BLaER1 (cell line): ENCODE results near the gene DDIT3.

Experiments used
- H3K27ac ChIP-seq: shearing (Covaris generic); formaldehyde crosslinking; 2 replicates; pipeline ENCODE4 v1.8.1; 2022
- H3K27me3 ChIP-seq: shearing (Covaris generic); formaldehyde crosslinking; 2 replicates; pipeline ENCODE4 v1.8.1; 2022
- H3K36me3 ChIP-seq: shearing (Covaris generic); formaldehyde crosslinking; 2 replicates; pipeline ENCODE4 v1.8.1; 2022
- H3K4me1 ChIP-seq: shearing (Covaris generic); formaldehyde crosslinking; 2 replicates; pipeline ENCODE4 v1.8.1; 2022
- H3K4me2 ChIP-seq: shearing (Covaris generic); formaldehyde crosslinking; 2 replicates; pipeline ENCODE4 v1.8.1; 2022
- H3K4me3 ChIP-seq: shearing (Covaris generic); formaldehyde crosslinking; 2 replicates; pipeline ENCODE4 v1.8.1; 2022
- H3K9ac ChIP-seq: shearing (Covaris generic); formaldehyde crosslinking; 2 replicates; pipeline ENCODE4 v1.8.1; 2022
- H3K9me3 ChIP-seq: shearing (Covaris generic); formaldehyde crosslinking; 2 replicates; pipeline ENCODE4 v1.8.1; 2022
- H4K20me1 ChIP-seq: shearing (Covaris generic); formaldehyde crosslinking; 2 replicates; pipeline ENCODE4 v1.8.1; 2022
- Cebpa-rat ChIP-seq: shearing (Covaris generic); IDR thresholded peaks from 2 replicates; pipeline ENCODE4 v1.8.1; 2022

DDIT3 gene

DNA sequence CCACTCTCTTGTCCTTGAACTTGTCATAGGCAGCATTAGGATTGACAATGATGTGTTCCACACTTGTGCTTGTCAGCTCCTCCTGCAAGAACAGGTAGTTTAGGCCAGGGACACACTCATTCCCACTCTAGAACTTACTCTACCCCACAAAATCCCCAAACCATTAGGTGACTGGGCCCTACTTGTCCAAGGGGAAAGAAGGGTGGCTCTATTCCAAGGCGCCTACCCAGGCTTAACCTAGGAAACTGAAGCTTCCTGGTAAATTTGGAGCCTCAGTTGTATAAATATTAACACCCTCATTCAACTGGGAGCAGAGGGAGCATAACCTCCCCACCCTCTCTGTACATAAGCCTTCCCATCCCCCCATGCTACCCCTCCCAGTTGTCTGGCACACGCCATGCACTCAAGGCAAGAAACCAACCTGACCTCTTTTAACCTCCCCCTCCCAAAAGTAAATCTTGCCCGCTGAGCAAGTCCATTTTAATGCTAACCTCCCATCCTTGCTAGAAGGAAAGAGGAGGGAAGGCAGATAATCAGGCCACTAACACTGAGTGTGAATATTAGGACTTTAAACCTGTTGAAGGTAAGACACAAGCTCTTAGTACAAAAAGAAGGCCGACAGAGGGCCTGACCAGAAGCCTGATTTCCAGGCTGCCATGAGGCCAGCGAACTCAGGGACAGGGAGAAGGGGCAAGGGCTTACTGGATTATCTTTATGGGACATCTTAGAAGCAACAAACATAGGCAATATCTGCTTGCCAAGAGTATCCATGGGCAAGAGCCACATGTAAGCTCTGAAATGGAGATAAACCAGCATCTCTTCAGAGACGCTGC is 15.7 kb upstream of the DDIT3 start:
- Histone ChIP-seq H3K9ac (no peak overlapping the region), H3K36me3 (peaks cover 95% of the 10 kb centered on the region), H3K4me2 (no peak overlapping the region), H3K9me3 (no peaks in the 10 kb centered on the region), H3K27ac (no peak overlapping the region), H3K4me3 (no peak overlapping the region), H4K20me1 (no peaks in the 10 kb centered on the region), H3K27me3 (no peaks in the 10 kb centered on the region), H3K4me1 (0 out of 2 replicates have a peak, but pooled peaks cover 4% of the 10 kb centered on the region)
- no peak for TF ChIP-seq Cebpa-rat

DNA sequence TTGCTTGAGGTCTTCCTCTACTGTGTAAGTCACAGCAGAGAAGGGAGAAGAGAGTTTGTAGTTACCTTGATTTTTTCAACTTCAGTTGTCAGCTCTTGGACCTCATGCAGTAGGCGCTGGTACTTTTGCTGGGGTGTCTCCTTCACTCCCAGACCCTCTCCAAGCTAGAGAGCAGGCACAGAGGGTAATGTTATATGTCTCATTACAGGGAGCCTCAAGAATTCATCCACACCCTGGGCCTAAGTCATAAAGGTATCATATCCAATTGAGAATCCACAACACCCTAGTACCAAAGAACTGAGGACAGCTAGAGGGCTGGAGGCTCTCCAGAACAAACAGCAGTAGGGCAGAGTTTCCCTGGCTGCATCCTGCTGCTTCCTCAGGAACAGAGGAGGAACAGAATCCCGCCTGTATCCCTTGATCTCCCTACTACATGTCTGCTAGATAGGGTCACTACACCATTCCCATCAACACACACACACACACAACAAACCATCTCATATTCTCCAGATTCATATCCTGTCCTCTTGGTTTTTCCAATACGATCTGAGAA is 14.8 kb upstream of the DDIT3 start:
- H3K27me3 ChIP-seq, result no peaks in the 10 kb centered on the region
- no peak overlapping the region for H3K27ac ChIP-seq
- no peak overlapping the region for H3K4me2 ChIP-seq
- H3K4me1 ChIP-seq, result 0 out of 2 replicates have a peak, but pooled peaks cover 4% of the 10 kb centered on the region
- no peak for TF ChIP-seq Cebpa-rat
- no peak overlapping the region for H3K9ac ChIP-seq
- H3K9me3 ChIP-seq, result no peaks in the 10 kb centered on the region
- no peak overlapping the region for H3K4me3 ChIP-seq
- peaks cover 6% of the 10 kb centered on the region; the same call in 1 of the 2 replicates for H4K20me1 ChIP-seq
- H3K36me3 ChIP-seq, result peaks cover 97% of the 10 kb centered on the region

DNA sequence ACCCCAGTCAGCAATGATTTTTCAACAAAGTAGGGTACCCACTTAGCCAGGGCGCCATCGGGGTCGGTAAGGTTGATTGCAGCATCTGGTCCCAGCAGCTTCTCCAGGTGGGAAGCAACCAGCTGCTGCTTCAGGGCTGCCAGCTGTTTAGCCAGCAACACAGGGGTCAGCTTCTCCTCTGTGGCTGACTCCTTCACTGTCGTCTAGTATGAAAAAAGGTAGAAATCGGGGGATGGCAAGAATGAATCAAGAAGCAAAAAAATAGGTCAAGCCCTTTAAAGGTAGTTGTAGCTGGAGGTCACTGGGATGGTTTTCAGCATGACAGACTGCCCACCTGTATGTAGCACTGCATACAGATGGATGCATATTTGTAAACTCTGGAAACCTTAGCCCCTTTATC is 13.9 kb upstream of the DDIT3 start:
- no peaks in the 10 kb centered on the region for H3K9me3 ChIP-seq
- no peak overlapping the region for H3K4me2 ChIP-seq
- no peaks in the 10 kb centered on the region for H3K27me3 ChIP-seq
- H3K27ac ChIP-seq, result no peak overlapping the region
- no peak for TF ChIP-seq Cebpa-rat
- no peak overlapping the region for H3K9ac ChIP-seq
- H3K4me3 ChIP-seq, result no peak overlapping the region
- H3K4me1 ChIP-seq, result 0 out of 2 replicates have a peak, but pooled peaks cover 4% of the 10 kb centered on the region
- H3K36me3 ChIP-seq, result peaks cover 97% of the 10 kb centered on the region
- H4K20me1 ChIP-seq, result peaks cover 7% of the 10 kb centered on the region; the same call in 1 of the 2 replicates

DNA sequence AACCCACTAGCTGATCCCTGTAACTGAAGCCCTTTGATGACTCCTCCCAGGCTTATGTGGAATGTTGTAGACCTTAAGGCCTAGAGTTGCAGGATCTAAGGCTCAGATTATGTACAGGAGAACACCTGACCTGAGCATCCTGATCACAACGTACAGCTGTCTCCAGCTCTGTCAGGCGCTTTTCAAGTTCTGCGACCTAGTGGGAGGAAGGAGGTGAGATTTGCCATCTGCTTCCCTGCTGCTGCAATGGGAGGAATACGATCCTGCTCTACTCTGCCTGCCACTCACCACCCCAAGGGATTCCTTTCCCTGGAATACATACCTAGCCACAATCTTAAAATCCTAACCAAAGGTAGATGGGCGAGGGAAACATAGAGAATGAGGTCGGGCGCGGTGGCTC is 12.8 kb upstream of the DDIT3 start:
- H3K36me3 ChIP-seq, result peaks cover 96% of the 10 kb centered on the region
- H3K27ac ChIP-seq, result no peak overlapping the region

DNA sequence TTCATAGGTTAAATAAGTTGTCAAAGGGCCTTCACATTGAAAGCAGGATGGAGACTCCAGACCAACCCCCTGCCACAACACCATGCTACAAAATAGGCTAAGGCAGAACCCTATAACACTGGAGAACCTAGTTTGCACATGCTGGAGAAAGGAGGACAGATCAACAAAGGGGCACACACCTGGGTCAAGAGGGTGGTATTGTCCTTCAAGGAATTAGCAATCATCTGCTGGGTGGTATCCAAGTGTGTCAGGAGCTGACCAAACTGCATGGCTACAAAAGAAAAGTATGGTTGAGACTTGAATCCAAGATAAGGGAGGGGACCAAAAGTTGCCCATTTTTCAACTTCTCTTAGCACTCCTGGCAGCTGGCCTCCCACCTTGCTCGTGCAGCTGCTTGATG is 11.5 kb upstream of the DDIT3 start:
- Histone ChIP-seq H3K4me3 (no peak overlapping the region), H3K4me1 (no peaks in the 10 kb centered on the region), H3K27me3 (no peaks in the 10 kb centered on the region), H3K9ac (no peak overlapping the region), H4K20me1 (peaks cover 15% of the 10 kb centered on the region; the same call in 1 of the 2 replicates), H3K9me3 (no peaks in the 10 kb centered on the region), H3K36me3 (peaks cover 99% of the 10 kb centered on the region), H3K4me2 (no peak overlapping the region), H3K27ac (no peak overlapping the region)
- TF ChIP-seq Cebpa-rat, result no peak

More for the DNA sequence above, 12.8 kb upstream of the DDIT3 start:
- H3K27me3 ChIP-seq, result no peaks in the 10 kb centered on the region
- H3K9me3 ChIP-seq, result no peaks in the 10 kb centered on the region
- no peak overlapping the region for H3K4me3 ChIP-seq
- no peak overlapping the region for H3K9ac ChIP-seq
- TF ChIP-seq Cebpa-rat, result no peak
- 0 out of 2 replicates have a peak, but pooled peaks cover 4% of the 10 kb centered on the region for H3K4me1 ChIP-seq
- no peak overlapping the region for H3K4me2 ChIP-seq
- peaks cover 7% of the 10 kb centered on the region; the same call in 1 of the 2 replicates for H4K20me1 ChIP-seq

DNA sequence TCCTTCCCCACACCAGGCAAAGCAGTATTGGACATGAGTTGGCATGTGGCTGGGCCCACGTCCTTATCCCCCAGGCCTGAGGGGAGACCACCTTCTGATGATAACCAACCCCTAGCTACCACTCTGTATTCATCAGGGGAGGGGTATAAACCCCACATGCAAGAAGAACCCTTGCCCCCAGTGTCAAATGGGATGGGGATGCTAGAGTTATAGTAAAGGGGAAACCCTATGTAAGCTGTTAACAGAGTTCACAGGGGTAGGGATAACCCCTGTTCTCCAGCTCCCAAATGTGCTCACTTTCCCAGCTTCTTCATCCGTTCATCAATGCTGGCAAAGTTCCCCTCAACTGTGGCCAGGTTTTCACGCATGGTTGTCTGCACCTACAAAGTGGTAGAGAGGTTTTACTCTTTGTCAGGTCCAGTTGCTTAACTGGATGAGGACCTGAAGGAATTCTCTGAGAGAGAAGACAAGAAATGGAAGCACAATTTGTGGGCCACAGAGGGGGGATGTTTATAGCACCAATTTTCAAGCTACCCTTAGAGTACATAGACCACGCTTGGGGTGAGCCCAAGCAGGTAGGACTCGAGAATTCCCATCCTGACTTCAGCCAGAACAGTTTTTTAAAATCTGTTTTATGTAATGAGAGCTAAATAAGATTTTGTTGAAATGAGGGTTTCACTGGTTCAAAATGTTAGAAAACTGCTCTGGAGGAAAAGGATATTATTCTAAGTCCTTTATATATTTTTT is 10.3 kb upstream of the DDIT3 start:
- no peak overlapping the region for H3K4me3 ChIP-seq
- TF ChIP-seq Cebpa-rat, result no peak
- H3K9me3 ChIP-seq, result no peaks in the 10 kb centered on the region
- H3K27ac ChIP-seq, result no peak overlapping the region
- no peak overlapping the region for H3K4me2 ChIP-seq
- peaks cover 26% of the 10 kb centered on the region; the same call in 1 of the 2 replicates for H4K20me1 ChIP-seq
- H3K36me3 ChIP-seq, result peaks cover 99% of the 10 kb centered on the region
- peaks cover 12% of the 10 kb centered on the region for H3K4me1 ChIP-seq
- no peaks in the 10 kb centered on the region for H3K27me3 ChIP-seq
- H3K9ac ChIP-seq, result no peak overlapping the region; the same call in 1 of the 2 replicates

DNA sequence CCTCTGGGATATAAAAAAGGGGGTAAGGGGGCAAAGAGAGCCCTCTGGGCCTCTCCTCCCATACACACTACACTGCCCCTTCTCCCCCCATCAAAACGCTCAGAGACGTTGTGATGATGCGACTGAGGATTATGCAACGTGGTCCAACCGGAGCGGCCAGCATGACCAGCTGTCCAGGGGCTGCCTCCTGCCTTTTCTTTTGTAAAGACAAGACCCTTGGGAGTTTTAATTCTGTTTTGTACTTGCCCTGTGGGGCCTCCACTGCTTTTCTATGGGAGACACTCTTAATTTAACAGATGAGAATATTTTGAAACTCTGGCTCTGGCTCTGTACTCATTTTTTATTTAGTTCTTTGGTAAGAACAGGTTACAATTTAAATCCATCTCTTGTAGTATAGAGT is 9.5 kb upstream of the DDIT3 start:
- no peak overlapping the region for H3K27ac ChIP-seq
- no peaks in the 10 kb centered on the region for H3K9me3 ChIP-seq
- no peak overlapping the region for H3K4me3 ChIP-seq
- H3K4me1 ChIP-seq, result peaks cover 20% of the 10 kb centered on the region
- no peak for TF ChIP-seq Cebpa-rat
- no peak overlapping the region for H3K9ac ChIP-seq
- peaks cover 33% of the 10 kb centered on the region; the same call in 1 of the 2 replicates for H4K20me1 ChIP-seq
- peaks cover 99% of the 10 kb centered on the region for H3K36me3 ChIP-seq
- H3K4me2 ChIP-seq, result no peak overlapping the region
- no peaks in the 10 kb centered on the region for H3K27me3 ChIP-seq

DNA sequence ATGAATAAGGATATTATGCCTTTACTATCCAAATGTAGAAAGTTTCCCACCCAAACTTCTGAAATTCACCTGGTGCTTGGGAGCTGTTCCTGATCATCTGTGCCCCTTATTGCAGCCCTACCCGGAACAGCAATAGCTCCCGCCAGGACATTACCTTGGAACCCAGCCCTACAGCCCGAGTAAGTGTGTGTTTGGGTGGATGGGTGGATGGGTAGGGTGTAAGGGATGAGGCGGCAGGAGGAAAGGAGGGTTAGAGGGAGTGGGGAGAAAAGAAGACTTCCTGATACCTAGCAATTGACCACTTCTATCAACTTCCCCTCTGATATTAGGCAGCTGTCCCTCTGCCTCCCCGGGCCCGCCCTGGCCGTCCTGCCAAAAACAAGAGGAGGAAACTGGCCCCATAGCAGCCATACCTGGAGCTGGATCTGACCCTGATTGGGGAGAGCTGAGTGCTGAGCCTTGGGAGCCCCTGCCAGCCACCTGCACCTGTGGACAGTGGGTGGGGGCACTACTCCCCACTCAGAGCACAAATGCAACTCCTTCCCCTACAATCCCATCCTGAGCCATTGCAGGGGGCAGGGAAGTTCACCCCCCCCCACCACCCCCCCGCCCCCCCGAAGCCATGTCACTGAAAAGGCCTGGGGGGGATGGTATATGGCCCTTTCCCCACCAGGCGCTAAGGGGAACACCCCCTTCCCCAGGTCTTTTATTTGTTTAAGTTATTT is 8.7 kb upstream of the DDIT3 start:
- Histone ChIP-seq H3K4me3 (no peak overlapping the region), H3K9me3 (no peaks in the 10 kb centered on the region), H3K9ac (no peak overlapping the region), H3K27ac (no peak overlapping the region), H3K4me2 (no peak overlapping the region), H3K27me3 (no peaks in the 10 kb centered on the region), H4K20me1 (peaks cover 41% of the 10 kb centered on the region), H3K4me1 (peaks cover 28% of the 10 kb centered on the region), H3K36me3 (peaks cover 99% of the 10 kb centered on the region)
- no peak for TF ChIP-seq Cebpa-rat

DNA sequence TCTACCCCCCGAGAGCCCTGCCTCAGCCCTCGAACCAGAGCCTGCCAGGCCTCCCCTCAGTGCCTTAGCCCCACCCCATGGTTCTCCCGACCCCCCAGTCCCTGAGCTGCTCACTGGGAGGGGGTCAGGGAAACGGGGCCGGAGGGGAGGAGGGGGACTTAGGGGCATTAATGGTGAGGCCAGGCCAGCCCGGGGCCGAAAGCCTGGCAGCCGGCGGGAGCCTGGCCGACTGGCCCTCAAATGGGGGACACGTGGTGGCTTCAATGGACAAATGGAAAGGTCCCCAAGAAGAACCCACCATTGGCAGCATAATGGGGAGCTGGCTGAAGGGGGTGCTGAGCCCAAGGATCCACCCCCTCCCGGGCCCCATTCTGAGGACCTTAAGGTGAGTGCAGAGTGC is 7.9 kb upstream of the DDIT3 start:
- Histone ChIP-seq H3K4me2 (no peak overlapping the region), H3K4me1 (peaks cover 36% of the 10 kb centered on the region), H3K27me3 (no peaks in the 10 kb centered on the region), H3K36me3 (peaks cover 92% of the 10 kb centered on the region), H3K9me3 (no peaks in the 10 kb centered on the region), H4K20me1 (peaks cover 49% of the 10 kb centered on the region), H3K27ac (no peak overlapping the region), H3K4me3 (no peak overlapping the region), H3K9ac (no peak overlapping the region)
- no peak for TF ChIP-seq Cebpa-rat
